Smooth muscle cell (in vitro differentiated cells): ENCODE data around the gene CREBL2. TPM values are rescaled to one million over a fixed set of nuclear protein-coding genes. Genes with fewer than 3 reads are reported as not detected.
"Not testable (repeated sequence)": the region's sequence is repeated elsewhere in the genome, so short reads cannot be mapped to it uniquely, and the experiment has no call there.

Source experiments
- DNase-seq: peaks from one replicate; lab custom pipeline; 2025; ENCODE audit not compliant: unreplicated experiment; lab: John Stamatoyannopoulos, UW
- H2AFZ ChIP-seq: fragments of 200-600 bp; sonication (generic); 2 replicates; pipeline ENCODE4 v1.6.0; 2016; ENCODE audit warnings: antibody characterized with exemption, low read depth, mild to moderate bottlenecking
- H3F3A ChIP-seq: fragments of 200-600 bp; sonication (generic); 2 replicates; pipeline ENCODE4 v1.6.0; 2017; ENCODE audit warnings: antibody characterized with exemption, low read depth
- H3K27ac ChIP-seq: fragments of 200-600 bp; sonication (generic); 2 replicates; pipeline ENCODE4 v1.5.1; 2016; ENCODE audit warnings: low read depth, mild to moderate bottlenecking
- H3K27me3 ChIP-seq: fragments of 200-600 bp; sonication (generic); 2 replicates; pipeline ENCODE4 v1.6.1; 2016; ENCODE audit warnings: low read depth, mild to moderate bottlenecking
- H3K36me3 ChIP-seq: fragments of 200-600 bp; sonication (generic); 2 replicates; pipeline ENCODE4 v1.5.1; 2016; ENCODE audit warnings: low read depth
- H3K4me1 ChIP-seq: fragments of 200-600 bp; sonication (generic); 2 replicates; pipeline ENCODE4 v1.5.1; 2016; ENCODE audit warnings: low read depth
- H3K4me2 ChIP-seq: fragments of 200-600 bp; sonication (generic); 2 replicates; pipeline ENCODE4 v1.6.0; 2016; ENCODE audit warnings: mild to moderate bottlenecking
- H3K4me3 ChIP-seq: fragments of 200-600 bp; sonication (generic); 2 replicates; pipeline ENCODE4 v1.5.1; 2016; ENCODE audit warnings: mild to moderate bottlenecking
- H3K79me2 ChIP-seq: fragments of 200-600 bp; sonication (generic); 2 replicates; pipeline ENCODE4 v1.6.0; 2016; ENCODE audit warnings: low read depth, mild to moderate bottlenecking
- H3K9ac ChIP-seq: fragments of 200-600 bp; sonication (generic); 2 replicates; pipeline ENCODE4 v1.6.0; 2016; ENCODE audit warnings: low read depth
- H3K9me3 ChIP-seq: fragments of 200-600 bp; sonication (generic); replicated peaks from 2 replicates; pipeline ENCODE4 v1.5.1; 2016; ENCODE audit warnings: low read depth
- H4K20me1 ChIP-seq: fragments of 200-600 bp; sonication (generic); 2 replicates; pipeline ENCODE4 v1.6.0; 2016; ENCODE audit warnings: low read depth
- WGBS: methylation state at CpG from one replicate; pipeline ENCODE4 v1.1.7; 2016; ENCODE audit warnings: low lambda C conversion rate; 5-methylcytosine and 5-hydroxymethylcytosine counted together
- polyA plus RNA-seq: library from polyadenylated mRNA; unstranded; fragments of >200 nt; fragmentation: Nextera tagmentation; extraction: Ambion mirVana; gene quantifications from 2 replicates; pipeline ENCODE4 v1.2.1, GENCODE V29; 2016
- total RNA-seq: library from RNA; depleted of rRNA; stranded (reverse); fragments of >200 nt; gene quantifications from 2 replicates; pipeline ENCODE4 v1.2.3, GENCODE V29; 2014
- TF ChIP-seq, protein P1 (sequence below): fragments of 200-600 bp; sonication (generic); IDR thresholded peaks from 2 replicates; pipeline ENCODE4 v1.5.1; 2017; ENCODE audit warnings: borderline replicate concordance, mild to moderate bottlenecking, antibody characterized with exemption; ENCODE audit not compliant: insufficient read depth, poor library complexity, severe bottlenecking

The CREBL2 gene
- total and polyA plus RNA-seq, 2 experiments from 2014 or later: 4.2 to 6.6 TPM

GRCh38 chr12:12645485-12645884 lies 33.8 kb downstream of the CREBL2 start:
- 90% methylated on average over 3 of the region's 3 CpGs for WGBS
- Histone ChIP-seq H3K4me3 (no peak overlapping the region), H3K4me2 (no peak overlapping the region), H3K79me2 (no peaks in the 10 kb centered on the region), H3K9me3 (peaks cover 8% of the 10 kb centered on the region), H4K20me1 (no peaks in the 10 kb centered on the region), H3K27me3 (no peaks in the 10 kb centered on the region), H3K27ac (no peak overlapping the region), H3F3A (no peaks in the 10 kb centered on the region), H3K36me3 (peaks cover 2% of the 10 kb centered on the region), H3K9ac (no peak overlapping the region), H3K4me1 (no peaks in the 10 kb centered on the region), H2AFZ (no peak overlapping the region)
- no peak for DNase-seq
- TF ChIP-seq, protein P1, sequence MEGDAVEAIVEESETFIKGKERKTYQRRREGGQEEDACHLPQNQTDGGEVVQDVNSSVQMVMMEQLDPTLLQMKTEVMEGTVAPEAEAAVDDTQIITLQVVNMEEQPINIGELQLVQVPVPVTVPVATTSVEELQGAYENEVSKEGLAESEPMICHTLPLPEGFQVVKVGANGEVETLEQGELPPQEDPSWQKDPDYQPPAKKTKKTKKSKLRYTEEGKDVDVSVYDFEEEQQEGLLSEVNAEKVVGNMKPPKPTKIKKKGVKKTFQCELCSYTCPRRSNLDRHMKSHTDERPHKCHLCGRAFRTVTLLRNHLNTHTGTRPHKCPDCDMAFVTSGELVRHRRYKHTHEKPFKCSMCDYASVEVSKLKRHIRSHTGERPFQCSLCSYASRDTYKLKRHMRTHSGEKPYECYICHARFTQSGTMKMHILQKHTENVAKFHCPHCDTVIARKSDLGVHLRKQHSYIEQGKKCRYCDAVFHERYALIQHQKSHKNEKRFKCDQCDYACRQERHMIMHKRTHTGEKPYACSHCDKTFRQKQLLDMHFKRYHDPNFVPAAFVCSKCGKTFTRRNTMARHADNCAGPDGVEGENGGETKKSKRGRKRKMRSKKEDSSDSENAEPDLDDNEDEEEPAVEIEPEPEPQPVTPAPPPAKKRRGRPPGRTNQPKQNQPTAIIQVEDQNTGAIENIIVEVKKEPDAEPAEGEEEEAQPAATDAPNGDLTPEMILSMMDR: peak; percentile 18

GRCh38 chr12:12645968-12646367 lies 34.3 kb downstream of the CREBL2 start:
- H3K4me3 ChIP-seq, H2AFZ ChIP-seq, H3K27me3 ChIP-seq, DNase-seq, H3K4me2 ChIP-seq, H3K4me1 ChIP-seq, H4K20me1 ChIP-seq, H3K9me3 ChIP-seq, H3K27ac ChIP-seq, H3K79me2 ChIP-seq, H3F3A ChIP-seq, H3K36me3 ChIP-seq, H3K9ac ChIP-seq: not testable (repeated sequence)
- WGBS: 89% methylated on average over 6 of the region's 6 CpGs

DNA sequence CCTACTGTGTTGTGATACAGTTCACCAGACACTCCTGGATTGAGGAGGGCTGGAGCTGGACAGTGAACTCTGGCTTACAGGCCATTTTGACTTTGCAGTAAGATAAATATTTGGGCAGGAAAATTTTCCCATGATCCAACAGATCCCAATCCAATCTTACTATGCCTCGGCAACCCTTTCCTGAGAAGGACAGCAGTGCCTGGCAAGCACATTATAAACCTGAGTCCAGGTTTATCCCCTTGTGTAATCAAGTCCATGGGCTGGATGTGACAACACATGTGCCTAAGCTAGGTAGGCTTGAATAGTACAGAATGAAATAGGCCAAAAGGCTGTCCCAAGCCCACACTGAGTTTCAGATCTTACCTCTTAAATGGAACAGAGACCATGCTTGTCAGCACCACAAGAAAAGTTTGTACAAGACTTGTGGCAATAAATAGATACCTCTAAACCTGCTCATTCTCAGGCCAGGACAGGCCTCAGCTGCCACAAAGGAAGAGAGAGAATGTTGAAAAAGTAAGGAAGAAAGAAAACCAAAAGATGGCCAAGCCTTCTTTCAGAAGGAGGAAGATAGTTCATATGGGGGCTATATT lies 34.9 kb downstream of the CREBL2 start:
- no peaks in the 10 kb centered on the region for H3K36me3 ChIP-seq
- H4K20me1 ChIP-seq: no peaks in the 10 kb centered on the region
- DNase-seq: no peak
- no peaks in the 10 kb centered on the region for H3K79me2 ChIP-seq
- no peak overlapping the region for H2AFZ ChIP-seq
- no peak overlapping the region for H3K4me2 ChIP-seq
- H3K27me3 ChIP-seq: no peaks in the 10 kb centered on the region
- H3K4me1 ChIP-seq: no peaks in the 10 kb centered on the region
- H3K9ac ChIP-seq: no peak overlapping the region
- TF ChIP-seq, protein P1: no peak
- WGBS: 100% methylated on average over 1 of the region's 1 CpG
- no peak overlapping the region for H3K4me3 ChIP-seq
- peaks cover 8% of the 10 kb centered on the region for H3K9me3 ChIP-seq
- H3K27ac ChIP-seq: no peak overlapping the region
- no peaks in the 10 kb centered on the region for H3F3A ChIP-seq

GRCh38 chr12:12648284-12648683 lies 36.6 kb downstream of the CREBL2 start:
- TF ChIP-seq, protein P1: no peak

More at GRCh38 chr12:12648284-12648683, 36.6 kb downstream of the CREBL2 start:
- Histone ChIP-seq H3F3A (no peaks in the 10 kb centered on the region), H3K9me3 (peaks cover 8% of the 10 kb centered on the region), H3K9ac (no peak overlapping the region), H3K4me3 (no peak overlapping the region), H3K27me3 (no peaks in the 10 kb centered on the region), H3K79me2 (no peaks in the 10 kb centered on the region), H4K20me1 (no peaks in the 10 kb centered on the region), H2AFZ (no peak overlapping the region), H3K4me2 (no peak overlapping the region), H3K27ac (no peak overlapping the region), H3K4me1 (no peaks in the 10 kb centered on the region), H3K36me3 (no peaks in the 10 kb centered on the region)
- no peak for DNase-seq
